HCT116 (cell line): ENCODE results near the gene TRPC1. TPM values are rescaled to one million over a fixed set of nuclear protein-coding genes. Genes with fewer than 3 reads are reported as not detected.
"Not testable (repeated sequence)": the region's sequence is repeated elsewhere in the genome, so short reads cannot be mapped to it uniquely, and the experiment has no call there.

ENCODE experiments used
- ATAC-seq: fragments of 200-7000 bp; cut with Tn5 transposase; 2 replicates; pipeline ENCODE4 v1.9.1; 2020; ENCODE audit warnings: mild to moderate bottlenecking, moderate library complexity
- BruUV-seq: library from RNA; stranded (reverse); fragments of 400-500 nt; replicated peaks from 2 replicates; lab custom pipeline; 2021; lab: Mats Ljungman, UMichigan
- CTCF ChIA-PET: fragments of 300-600 bp; sonication (Branson Sonifier 250); formaldehyde crosslinking; loops from one replicate; lab custom pipeline; 2021; ENCODE audit warnings: antibody characterized with exemption; lab: Charles Lee
- POLR2A ChIA-PET: fragments of 300-600, 350-600 bp; sonication (Branson Sonifier 250); formaldehyde crosslinking; loops from one replicate; lab custom pipeline; 2021; ENCODE audit warnings: antibody characterized with exemption; lab: Charles Lee
- RAD21 ChIA-PET, 2 experiments: fragments of 300-600 bp; sonication (Branson Sonifier 250); formaldehyde crosslinking; loops; one replicate each; lab custom pipeline; 2023; ENCODE audit warnings: low total read pairs in 2 of 2; ENCODE audit not compliant: uncharacterized antibody in 2 of 2, unreplicated experiment in 2 of 2, low non-redundant PET in 1 of 2; lab: Charles Lee
- DNase-seq: peaks from one replicate; pipeline ENCODE4 v3.0.0-alpha.2; 2010; ENCODE audit warnings: low read depth, low spot score
- H2AFZ ChIP-seq: fragments of 200-600 bp; shearing (Covaris generic), sonication (generic); 2 replicates; pipeline ENCODE4 v1.6.1; 2017; ENCODE audit warnings: low read depth, mixed run types, mixed read lengths, antibody characterized with exemption, low read length; ENCODE audit not compliant: poor library complexity, severe bottlenecking
- H3K27ac ChIP-seq: 2 replicates; pipeline ENCODE4 v1.5.1; 2012; ENCODE audit warnings: low read depth, low read length
- H3K27me3 ChIP-seq: fragments of 200-600 bp; sonication (generic); 2 replicates; pipeline ENCODE4 v1.6.1; 2016; ENCODE audit warnings: mixed run types, low read length, mixed read lengths; ENCODE audit not compliant: insufficient read depth
- H3K36me3 ChIP-seq, 2 experiments: fragments of 200-500 bp in 1 of 2; fragments of 200-600 bp in 1 of 2; sonication (Bioruptor generic) in 1 of 2; sonication (generic) in 1 of 2; 2 replicates each; pipeline versions ENCODE4 v1.5.1 to v1.6.1; 2014 to 2016; ENCODE audit warnings: low read length in 2 of 2, inconsistent platforms in 1 of 2, mixed read lengths in 1 of 2, mixed run types in 1 of 2; ENCODE audit not compliant: insufficient read depth in 2 of 2, control insufficient read depth in 1 of 2
- H3K4me1 ChIP-seq, 2 experiments: fragments of 200-600 bp in 1 of 2; sonication (generic) in 1 of 2; 2 replicates each; pipeline versions ENCODE4 v1.5.1 to v1.6.1; 2012 to 2017; ENCODE audit warnings: low read length in 2 of 2, inconsistent platforms in 1 of 2, mild to moderate bottlenecking in 1 of 2, mixed read lengths in 1 of 2, mixed run types in 1 of 2, moderate library complexity in 1 of 2; ENCODE audit not compliant: insufficient read depth in 2 of 2, control insufficient read depth in 1 of 2
- H3K4me2 ChIP-seq: fragments of 200-600 bp; sonication (generic); 2 replicates; pipeline ENCODE4 v1.6.1; 2017; ENCODE audit warnings: mixed run types, low read length, mixed read lengths
- H3K4me3 ChIP-seq, 2 experiments: fragments of 200-600 bp in 1 of 2; sonication (generic) in 1 of 2; replicated peaks in 1 of 2; 2 replicates each; pipeline ENCODE4 v1.5.1; 2011 to 2016; ENCODE audit warnings: low read length in 2 of 2, control low read depth in 1 of 2, low read depth in 1 of 2, mild to moderate bottlenecking in 1 of 2, mixed read lengths in 1 of 2, mixed run types in 1 of 2
- H3K79me2 ChIP-seq: fragments of 200-600 bp; sonication (generic); 2 replicates; pipeline ENCODE4 v1.6.1; 2017; ENCODE audit warnings: mild to moderate bottlenecking, mixed run types, low read length, moderate library complexity, mixed read lengths; ENCODE audit not compliant: insufficient read depth
- H3K9ac ChIP-seq: fragments of 200-600 bp; sonication (generic); 2 replicates; pipeline ENCODE4 v1.6.1; 2016; ENCODE audit warnings: low read length, mixed read lengths
- H3K9me2 ChIP-seq: fragments of 200-600 bp; sonication (generic), shearing (Covaris generic); 2 replicates; pipeline ENCODE4 v1.6.1; 2017; ENCODE audit warnings: mixed run types, mild to moderate bottlenecking, moderate library complexity; ENCODE audit not compliant: insufficient read depth
- H3K9me3 ChIP-seq, 2 experiments: fragments of 200-500 bp in 1 of 2; fragments of 200-600 bp in 1 of 2; sonication (Bioruptor generic) in 1 of 2; sonication (generic) in 1 of 2; 2 replicates each; pipeline ENCODE4 v1.6.1; 2014 to 2017; ENCODE audit warnings: low read length in 2 of 2, mixed read lengths in 2 of 2, inconsistent platforms in 1 of 2, low read depth in 1 of 2, mild to moderate bottlenecking in 1 of 2, mixed run types in 1 of 2, moderate library complexity in 1 of 2; ENCODE audit not compliant: control insufficient read depth in 1 of 2, insufficient read depth in 1 of 2
- H4K20me1 ChIP-seq: fragments of 200-600 bp; sonication (generic), shearing (Covaris generic); 2 replicates; pipeline ENCODE4 v1.6.1; 2017; ENCODE audit warnings: mixed run types, mild to moderate bottlenecking, moderate library complexity; ENCODE audit not compliant: insufficient read depth
- ELF1 ChIP-seq: IDR thresholded peaks from 2 replicates; pipeline ENCODE4 v1.6.1; 2012; ENCODE audit warnings: low read depth, borderline replicate concordance
- EZH2 ChIP-seq: fragments of 200-600 bp; sonication (generic); IDR thresholded peaks from 2 replicates; pipeline ENCODE4 v1.6.1; 2017; ENCODE audit warnings: antibody characterized with exemption, mixed run types
- EZH2phosphoT487 ChIP-seq: fragments of 200-600 bp; IDR thresholded peaks from 2 replicates; pipeline ENCODE4 v1.6.1; 2018; ENCODE audit warnings: antibody characterized with exemption, borderline replicate concordance
- FOSL1 ChIP-seq: IDR thresholded peaks from 2 replicates; pipeline ENCODE4 v1.6.1; 2012; ENCODE audit warnings: low read depth
- POLR2AphosphoS5 ChIP-seq: IDR thresholded peaks from 2 replicates; pipeline ENCODE4 v1.6.1; 2011; ENCODE audit warnings: mild to moderate bottlenecking, low read depth, low read length, moderate library complexity
- RAD21 ChIP-seq: IDR thresholded peaks from 2 replicates; pipeline ENCODE4 v1.6.1; 2012; ENCODE audit warnings: low read depth, mild to moderate bottlenecking
- SIN3A ChIP-seq: IDR thresholded peaks from 2 replicates; pipeline ENCODE4 v1.6.1; 2012; ENCODE audit warnings: low read depth
- TCF7L2 ChIP-seq: IDR thresholded peaks from 2 replicates; pipeline ENCODE4 v1.7.0; 2011; ENCODE audit warnings: borderline replicate concordance, inconsistent platforms; ENCODE audit not compliant: insufficient read depth, insufficient read length; ENCODE audit errors: extremely low read depth
- ZNF274 ChIP-seq: fragments of 200-500 bp; sonication (Bioruptor generic); IDR thresholded peaks from 2 replicates; pipeline ENCODE4 v1.6.1; 2014; ENCODE audit warnings: mild to moderate bottlenecking, low read depth, low read length, inconsistent platforms
- intact Hi-C: fragments of 100-400 bp; cut with micrococcal nuclease; formaldehyde crosslinking; loops from 2 replicates; pipeline ENCODE4 v1.10.0; 2022
- total RNA-seq: library from RNA; stranded (reverse); gene quantifications from one replicate; pipeline ENCODE4 v1.2.1, GENCODE V29; 2021; ENCODE audit not compliant: unreplicated experiment
- TF ChIP-seq, protein P1 (sequence below), 3 experiments: fragments of 200-600 bp in 1 of 3; sonication (generic) in 1 of 3; IDR thresholded peaks in 2 of 3; conservative IDR thresholded peaks in 1 of 3; 2 replicates each; pipeline ENCODE4 v1.5.1; 2012 to 2017; ENCODE audit warnings: low read depth in 2 of 3, low read length in 2 of 3, antibody characterized with exemption in 1 of 3, borderline replicate concordance in 1 of 3, control low read depth in 1 of 3, mild to moderate bottlenecking in 1 of 3, mixed read lengths in 1 of 3, mixed run types in 1 of 3, moderate library complexity in 1 of 3; ENCODE audit not compliant: insufficient read depth in 1 of 3
- TF ChIP-seq, protein P2 (sequence below): IDR thresholded peaks from 2 replicates; pipeline ENCODE4 v1.6.1; 2012
- TF ChIP-seq, protein P3 (sequence below): IDR thresholded peaks from 2 replicates; pipeline ENCODE4 v1.6.1; 2012; ENCODE audit warnings: low read depth

The TRPC1 gene
- total RNA-seq, 1 experiment from 2014 or later = 6.1 TPM

DNA sequence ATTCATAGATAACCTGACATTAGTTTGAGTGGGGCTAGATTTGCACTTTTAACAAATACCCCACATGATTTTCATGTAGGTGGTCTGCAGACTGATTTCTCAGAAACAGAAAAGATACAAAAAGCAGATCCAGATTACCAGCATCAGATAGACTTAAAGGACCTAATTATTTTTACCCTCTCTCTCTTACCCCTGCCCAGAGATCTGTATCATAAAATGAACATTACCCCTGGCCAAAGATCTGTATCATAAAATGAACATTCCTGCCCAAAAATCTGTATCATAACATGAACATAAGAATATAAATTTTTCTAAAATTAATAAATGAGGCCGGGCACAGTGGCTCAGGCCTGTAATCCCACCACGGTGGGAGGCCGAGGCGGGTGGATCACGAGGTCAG is 14.6 kb upstream of the TRPC1 start:
- Histone ChIP-seq H3K36me3 (no peaks in the 10 kb centered on the region), H2AFZ (no peak overlapping the region), H3K27ac (no peak overlapping the region), H3K4me2 (no peak overlapping the region), H3K4me3 (no peak overlapping the region), H3K4me1 (no peaks in the 10 kb centered on the region), H3K9me3 (no peaks in the 10 kb centered on the region), H3K79me2 (no peaks in the 10 kb centered on the region), H3K9me2 (no peaks in the 10 kb centered on the region), H3K27me3 (no peaks in the 10 kb centered on the region), H3K9ac (no peak overlapping the region), H4K20me1 (no peaks in the 10 kb centered on the region)
- intact Hi-C loops = no loop called here
- CTCF ChIA-PET = no interaction called here
- DNase-seq (no peak), ATAC-seq (no peak)
- BruUV-seq = no TSS peak
- TF ChIP-seq EZH2 (no peak), ELF1 (no peak), SIN3A (no peak), POLR2AphosphoS5 (no peak), EZH2phosphoT487 (no peak), FOSL1 (no peak), ZNF274 (no peak), RAD21 (no peak), TCF7L2 (no peak)
- TF ChIP-seq, protein P1, sequence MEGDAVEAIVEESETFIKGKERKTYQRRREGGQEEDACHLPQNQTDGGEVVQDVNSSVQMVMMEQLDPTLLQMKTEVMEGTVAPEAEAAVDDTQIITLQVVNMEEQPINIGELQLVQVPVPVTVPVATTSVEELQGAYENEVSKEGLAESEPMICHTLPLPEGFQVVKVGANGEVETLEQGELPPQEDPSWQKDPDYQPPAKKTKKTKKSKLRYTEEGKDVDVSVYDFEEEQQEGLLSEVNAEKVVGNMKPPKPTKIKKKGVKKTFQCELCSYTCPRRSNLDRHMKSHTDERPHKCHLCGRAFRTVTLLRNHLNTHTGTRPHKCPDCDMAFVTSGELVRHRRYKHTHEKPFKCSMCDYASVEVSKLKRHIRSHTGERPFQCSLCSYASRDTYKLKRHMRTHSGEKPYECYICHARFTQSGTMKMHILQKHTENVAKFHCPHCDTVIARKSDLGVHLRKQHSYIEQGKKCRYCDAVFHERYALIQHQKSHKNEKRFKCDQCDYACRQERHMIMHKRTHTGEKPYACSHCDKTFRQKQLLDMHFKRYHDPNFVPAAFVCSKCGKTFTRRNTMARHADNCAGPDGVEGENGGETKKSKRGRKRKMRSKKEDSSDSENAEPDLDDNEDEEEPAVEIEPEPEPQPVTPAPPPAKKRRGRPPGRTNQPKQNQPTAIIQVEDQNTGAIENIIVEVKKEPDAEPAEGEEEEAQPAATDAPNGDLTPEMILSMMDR (IDR thresholded peaks at IDR 0.05 in 2 of 3, conservative IDR thresholded peaks at IDR 0.05 in 1 of 3; ENCODE audit: borderline replicate concordance in 1 of 3, insufficient read depth in 1 of 3, low read depth in 2 of 3, low read length in 2 of 3) = no peak
- TF ChIP-seq, protein P2, sequence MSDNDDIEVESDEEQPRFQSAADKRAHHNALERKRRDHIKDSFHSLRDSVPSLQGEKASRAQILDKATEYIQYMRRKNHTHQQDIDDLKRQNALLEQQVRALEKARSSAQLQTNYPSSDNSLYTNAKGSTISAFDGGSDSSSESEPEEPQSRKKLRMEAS = no peak
- TF ChIP-seq, protein P3, sequence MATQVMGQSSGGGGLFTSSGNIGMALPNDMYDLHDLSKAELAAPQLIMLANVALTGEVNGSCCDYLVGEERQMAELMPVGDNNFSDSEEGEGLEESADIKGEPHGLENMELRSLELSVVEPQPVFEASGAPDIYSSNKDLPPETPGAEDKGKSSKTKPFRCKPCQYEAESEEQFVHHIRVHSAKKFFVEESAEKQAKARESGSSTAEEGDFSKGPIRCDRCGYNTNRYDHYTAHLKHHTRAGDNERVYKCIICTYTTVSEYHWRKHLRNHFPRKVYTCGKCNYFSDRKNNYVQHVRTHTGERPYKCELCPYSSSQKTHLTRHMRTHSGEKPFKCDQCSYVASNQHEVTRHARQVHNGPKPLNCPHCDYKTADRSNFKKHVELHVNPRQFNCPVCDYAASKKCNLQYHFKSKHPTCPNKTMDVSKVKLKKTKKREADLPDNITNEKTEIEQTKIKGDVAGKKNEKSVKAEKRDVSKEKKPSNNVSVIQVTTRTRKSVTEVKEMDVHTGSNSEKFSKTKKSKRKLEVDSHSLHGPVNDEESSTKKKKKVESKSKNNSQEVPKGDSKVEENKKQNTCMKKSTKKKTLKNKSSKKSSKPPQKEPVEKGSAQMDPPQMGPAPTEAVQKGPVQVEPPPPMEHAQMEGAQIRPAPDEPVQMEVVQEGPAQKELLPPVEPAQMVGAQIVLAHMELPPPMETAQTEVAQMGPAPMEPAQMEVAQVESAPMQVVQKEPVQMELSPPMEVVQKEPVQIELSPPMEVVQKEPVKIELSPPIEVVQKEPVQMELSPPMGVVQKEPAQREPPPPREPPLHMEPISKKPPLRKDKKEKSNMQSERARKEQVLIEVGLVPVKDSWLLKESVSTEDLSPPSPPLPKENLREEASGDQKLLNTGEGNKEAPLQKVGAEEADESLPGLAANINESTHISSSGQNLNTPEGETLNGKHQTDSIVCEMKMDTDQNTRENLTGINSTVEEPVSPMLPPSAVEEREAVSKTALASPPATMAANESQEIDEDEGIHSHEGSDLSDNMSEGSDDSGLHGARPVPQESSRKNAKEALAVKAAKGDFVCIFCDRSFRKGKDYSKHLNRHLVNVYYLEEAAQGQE = no peak
- RAD21 ChIA-PET = no interaction called here
- POLR2A ChIA-PET = no interaction called here

DNA sequence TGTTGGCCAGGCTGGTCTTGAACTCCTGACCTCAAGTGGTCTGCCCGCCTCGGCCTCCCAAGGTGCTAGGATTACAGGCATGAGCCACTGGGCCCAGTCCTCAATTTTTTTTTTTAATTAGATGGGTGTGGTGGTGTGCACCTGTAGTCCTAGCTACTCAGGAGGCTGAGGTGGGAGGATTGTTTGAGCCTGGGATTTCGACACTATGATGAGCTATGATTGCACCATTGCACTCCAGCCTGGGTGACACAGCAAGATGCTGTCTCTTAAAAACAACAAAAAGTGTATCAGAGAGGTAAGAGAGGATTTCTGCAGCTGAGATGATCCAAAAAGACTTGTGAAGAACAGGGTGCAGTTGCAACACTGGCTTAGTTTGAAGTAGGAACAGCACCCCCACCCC is 9.0 kb upstream of the TRPC1 start:
- H3K4me1 ChIP-seq, H3K79me2 ChIP-seq, H3K9me2 ChIP-seq, H3K36me3 ChIP-seq, CTCF ChIA-PET, DNase-seq, H3K4me2 ChIP-seq, RAD21 ChIA-PET, H3K9me3 ChIP-seq, H3K27me3 ChIP-seq, H3K27ac ChIP-seq, H2AFZ ChIP-seq, POLR2A ChIA-PET, BruUV-seq, intact Hi-C loops, ATAC-seq, H3K9ac ChIP-seq, H3K4me3 ChIP-seq, H4K20me1 ChIP-seq: not testable (repeated sequence)
